Lower leg skin (tissue), 4 donors: ENCODE measurements around the gene PJA2. TPM values are rescaled to one million over a fixed set of nuclear protein-coding genes. Genes with fewer than 3 reads are reported as not detected.
A peak's percentile ranks its signal among the peaks of the same experiment; 100 is the strongest.

Experiments used
- DNase-seq, 2 donors: peaks; one replicate each; pipeline ENCODE4 v3.0.0-alpha.2; 2019; ENCODE audit warnings: low spot score in 2 of 2
- H3K4me3 ChIP-seq: fragments of 200-600 bp; sonication (generic); 2 replicates; pipeline ENCODE4 v1.5.1; 2017; ENCODE audit warnings: mild to moderate bottlenecking, low read depth; ENCODE audit not compliant: poor library complexity, severe bottlenecking
- POLR2A ChIP-seq, 2 donors: fragments of 450-650 bp; IDR thresholded peaks; one replicate each; pipeline ENCODE4 v1.6.1; 2016 to 2017; ENCODE audit warnings: antibody characterized with exemption in 2 of 2, mild to moderate bottlenecking in 1 of 2, moderate library complexity in 1 of 2
- WGBS, 2 donors: methylation state at CpG; one replicate each; pipeline ENCODE4 v1.1.5; 2018; 5-methylcytosine and 5-hydroxymethylcytosine counted together
- intact Hi-C: fragments of 100-400 bp; cut with DNase I; formaldehyde crosslinking; loops from one replicate; pipeline ENCODE4 v1.15.0; 2023; ENCODE audit warnings: low total_unique reads
- total RNA-seq, 4 donors: library from RNA; depleted of rRNA; stranded (reverse); fragments of >200 nt; gene quantifications; one replicate each; pipeline ENCODE4 v1.1.0, GENCODE V29; 2016
- TF ChIP-seq, protein P1 (sequence below), 3 donors: fragments of 450-650 bp; IDR thresholded peaks; one replicate each; pipeline ENCODE4 v1.5.1; 2016; ENCODE audit warnings: antibody characterized with exemption in 3 of 3, mild to moderate bottlenecking in 3 of 3, moderate library complexity in 2 of 3

Gene PJA2, protein sequence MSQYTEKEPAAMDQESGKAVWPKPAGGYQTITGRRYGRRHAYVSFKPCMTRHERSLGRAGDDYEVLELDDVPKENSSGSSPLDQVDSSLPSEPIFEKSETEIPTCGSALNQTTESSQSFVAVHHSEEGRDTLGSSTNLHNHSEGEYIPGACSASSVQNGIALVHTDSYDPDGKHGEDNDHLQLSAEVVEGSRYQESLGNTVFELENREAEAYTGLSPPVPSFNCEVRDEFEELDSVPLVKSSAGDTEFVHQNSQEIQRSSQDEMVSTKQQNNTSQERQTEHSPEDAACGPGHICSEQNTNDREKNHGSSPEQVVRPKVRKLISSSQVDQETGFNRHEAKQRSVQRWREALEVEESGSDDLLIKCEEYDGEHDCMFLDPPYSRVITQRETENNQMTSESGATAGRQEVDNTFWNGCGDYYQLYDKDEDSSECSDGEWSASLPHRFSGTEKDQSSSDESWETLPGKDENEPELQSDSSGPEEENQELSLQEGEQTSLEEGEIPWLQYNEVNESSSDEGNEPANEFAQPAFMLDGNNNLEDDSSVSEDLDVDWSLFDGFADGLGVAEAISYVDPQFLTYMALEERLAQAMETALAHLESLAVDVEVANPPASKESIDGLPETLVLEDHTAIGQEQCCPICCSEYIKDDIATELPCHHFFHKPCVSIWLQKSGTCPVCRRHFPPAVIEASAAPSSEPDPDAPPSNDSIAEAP
- total RNA-seq = 10 to 100 TPM; 49.7 to 65.4 (median 54.8) TPM

DNA sequence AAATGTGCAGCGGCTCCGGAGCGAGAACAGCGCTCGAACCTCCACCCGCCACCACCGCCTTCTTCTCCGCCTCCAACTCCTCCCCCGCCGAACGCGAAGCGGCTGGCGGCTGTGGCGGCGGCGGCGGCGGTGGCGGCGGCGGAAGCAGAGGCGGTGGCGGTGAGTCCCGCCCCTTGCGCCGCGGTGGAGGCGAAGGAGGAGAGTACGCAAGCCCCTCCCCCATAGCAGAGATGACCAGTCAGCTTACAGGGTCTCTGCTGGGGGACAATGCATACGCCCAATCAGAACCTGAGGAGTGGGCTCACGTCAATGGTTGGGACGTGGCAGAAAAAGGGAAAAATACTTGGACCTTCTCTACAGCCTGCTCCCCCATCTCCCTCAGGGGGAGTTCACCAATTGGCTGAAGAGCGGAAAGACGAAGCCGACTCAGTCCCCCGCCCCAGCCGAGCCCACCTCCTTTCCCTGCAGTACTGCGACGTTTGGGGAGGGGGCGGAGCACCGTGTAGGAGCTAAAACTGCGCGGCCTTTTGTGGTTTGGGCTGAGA is at the start of gene PJA2:
Gene PJA2, minus strand, starts transcription at position 131 of the 545 bp plus-strand sequence. CDS start 26,541 bp downstream, outside the sequence.
- peak in 1 of 2 donors; percentile 80 for TF ChIP-seq POLR2A (IDR thresholded peaks at IDR 0.05)
- TF ChIP-seq, protein P1, sequence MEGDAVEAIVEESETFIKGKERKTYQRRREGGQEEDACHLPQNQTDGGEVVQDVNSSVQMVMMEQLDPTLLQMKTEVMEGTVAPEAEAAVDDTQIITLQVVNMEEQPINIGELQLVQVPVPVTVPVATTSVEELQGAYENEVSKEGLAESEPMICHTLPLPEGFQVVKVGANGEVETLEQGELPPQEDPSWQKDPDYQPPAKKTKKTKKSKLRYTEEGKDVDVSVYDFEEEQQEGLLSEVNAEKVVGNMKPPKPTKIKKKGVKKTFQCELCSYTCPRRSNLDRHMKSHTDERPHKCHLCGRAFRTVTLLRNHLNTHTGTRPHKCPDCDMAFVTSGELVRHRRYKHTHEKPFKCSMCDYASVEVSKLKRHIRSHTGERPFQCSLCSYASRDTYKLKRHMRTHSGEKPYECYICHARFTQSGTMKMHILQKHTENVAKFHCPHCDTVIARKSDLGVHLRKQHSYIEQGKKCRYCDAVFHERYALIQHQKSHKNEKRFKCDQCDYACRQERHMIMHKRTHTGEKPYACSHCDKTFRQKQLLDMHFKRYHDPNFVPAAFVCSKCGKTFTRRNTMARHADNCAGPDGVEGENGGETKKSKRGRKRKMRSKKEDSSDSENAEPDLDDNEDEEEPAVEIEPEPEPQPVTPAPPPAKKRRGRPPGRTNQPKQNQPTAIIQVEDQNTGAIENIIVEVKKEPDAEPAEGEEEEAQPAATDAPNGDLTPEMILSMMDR (IDR thresholded peaks at IDR 0.05) = no peak
- peak within 1 kb of the TSS; percentile 88 for H3K4me3 ChIP-seq
- 0% methylated on average over 44 of the region's 44 CpGs for WGBS, 2 donors
- intact Hi-C loops = no loop called here
- DNase-seq = peak; percentile 99 to 100

- 14% methylated on average over 3 of the region's 3 CpGs for WGBS, 2 donors
- TF ChIP-seq POLR2A (IDR thresholded peaks at IDR 0.05) = no peak
- TF ChIP-seq, protein P1 (IDR thresholded peaks at IDR 0.05) = no peak
- intact Hi-C loops = no loop called here
- H3K4me3 ChIP-seq = no peak overlapping the region
- peak; percentile 84 to 86 for DNase-seq
Measured at GRCh38 chr5:109455598-109456096, 45.9 kb upstream of the PJA2 start.

DNA sequence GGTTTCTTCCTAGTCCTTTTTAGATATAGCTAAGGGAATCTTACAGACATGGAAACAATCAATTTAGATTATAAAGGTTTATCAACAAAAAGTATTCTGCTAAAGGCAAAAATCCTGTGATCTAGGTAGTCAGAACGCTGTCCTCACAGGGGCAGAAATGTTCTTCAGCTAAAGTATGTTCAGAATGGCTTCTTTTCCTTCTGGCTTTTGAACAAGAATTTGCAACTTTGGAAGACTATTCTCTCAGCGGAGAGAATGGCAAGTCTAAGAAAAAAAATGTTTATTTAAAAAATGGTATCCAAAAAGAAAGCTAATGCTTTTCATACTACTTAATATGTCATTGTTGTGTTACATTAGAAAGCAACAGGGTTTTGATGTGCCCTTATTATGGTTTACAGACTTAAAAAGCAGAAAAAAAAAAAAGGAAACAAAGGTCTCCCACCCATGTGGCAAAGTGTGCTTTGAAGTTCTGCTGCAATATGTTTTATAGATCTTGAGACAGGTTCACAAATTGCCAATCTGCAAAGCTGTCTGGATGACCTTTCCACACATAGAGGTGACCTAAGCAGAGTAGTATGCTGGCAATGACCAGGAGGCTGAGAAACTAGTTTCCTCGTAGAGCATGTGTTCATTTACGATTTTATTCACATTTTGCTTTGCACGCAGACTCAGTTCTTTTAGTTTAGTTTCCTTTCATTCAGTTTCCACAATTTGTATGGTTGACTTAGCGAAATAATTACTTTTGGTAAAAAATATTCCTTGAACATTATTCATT is 45.1 kb upstream of the PJA2 start:
- intact Hi-C loops = no loop called here
- no peak for DNase-seq
- no peak overlapping the region for H3K4me3 ChIP-seq
- WGBS, 2 donors = 44 to 46% methylated on average over 6 of the region's 6 CpGs
- TF ChIP-seq, protein P1 (IDR thresholded peaks at IDR 0.05) = no peak
- TF ChIP-seq POLR2A (IDR thresholded peaks at IDR 0.05) = no peak

DNA sequence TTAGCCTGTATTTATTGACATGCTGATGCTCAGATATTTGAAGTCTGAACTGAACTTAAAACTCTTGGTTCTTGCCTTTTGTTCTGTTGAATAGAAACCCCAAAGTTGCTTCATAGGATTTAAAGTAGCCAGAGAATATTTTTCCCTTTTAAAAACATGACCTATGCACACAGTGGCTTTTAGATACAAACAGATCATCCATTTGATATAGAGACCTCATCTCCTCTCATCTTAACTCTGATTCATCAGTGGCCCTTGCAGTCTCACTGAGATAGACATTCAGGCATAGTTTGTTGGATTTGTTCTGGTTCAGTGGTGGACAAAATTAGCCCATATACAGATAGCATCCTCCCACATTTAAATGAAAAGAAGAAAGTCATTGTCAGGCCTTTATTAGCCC is 43.5 kb upstream of the PJA2 start:
- intact Hi-C loops = no loop called here
- no peak for DNase-seq
- H3K4me3 ChIP-seq = no peak overlapping the region
- no peak for TF ChIP-seq POLR2A (IDR thresholded peaks at IDR 0.05)
- TF ChIP-seq, protein P1 (IDR thresholded peaks at IDR 0.05) = no peak

DNA sequence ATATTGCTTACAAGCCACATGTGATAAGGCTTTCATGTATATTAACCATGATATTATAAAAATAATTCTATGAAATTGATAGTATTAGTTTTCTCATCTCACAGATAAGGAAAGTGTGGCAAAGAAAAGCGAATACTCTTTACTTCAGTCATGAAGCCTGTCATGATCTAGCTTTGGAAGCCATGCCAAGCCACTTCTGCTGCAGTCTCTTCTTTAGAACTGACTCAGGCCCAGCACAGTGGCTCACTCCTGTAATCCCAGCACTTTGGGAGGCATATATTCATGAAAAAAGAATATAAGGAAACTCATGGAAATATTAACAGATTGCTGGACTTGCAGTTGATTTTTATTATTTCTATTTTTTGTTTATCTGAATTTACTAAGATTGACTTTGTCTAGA is 42.9 kb upstream of the PJA2 start:
- TF ChIP-seq POLR2A (IDR thresholded peaks at IDR 0.05) = no peak
- TF ChIP-seq, protein P1 (IDR thresholded peaks at IDR 0.05) = no peak
- no peak for DNase-seq
- intact Hi-C loops = no loop called here
- 79 to 82% methylated on average over 1 of the region's 1 CpG for WGBS, 2 donors
- no peak overlapping the region for H3K4me3 ChIP-seq
